H9 (cell line): ENCODE measurements around the gene KIF21A. TPM values are rescaled to one million over a fixed set of nuclear protein-coding genes. Genes with fewer than 3 reads are reported as not detected.

Experiments used
- DNase-seq: peaks from one replicate; pipeline ENCODE4 v3.0.0-alpha.2; 2017
- H2AFZ ChIP-seq: one replicate; pipeline ENCODE4 v1.6.1; 2013; ENCODE audit warnings: mild to moderate bottlenecking, low read length, control low read depth, moderate library complexity
- H2AK5ac ChIP-seq: 2 replicates; pipeline ENCODE4 v1.6.1; 2013; ENCODE audit warnings: low read length, control low read depth, mixed read lengths; ENCODE audit not compliant: insufficient read length
- H2BK120ac ChIP-seq: one replicate; pipeline ENCODE4 v1.6.1; 2013; ENCODE audit warnings: low read depth, mild to moderate bottlenecking, low read length, control low read depth, inconsistent platforms; ENCODE audit not compliant: poor library complexity, severe bottlenecking
- H2BK12ac ChIP-seq: 2 replicates; pipeline ENCODE4 v1.6.1; 2013; ENCODE audit warnings: low read length, control low read depth, mixed read lengths, low read depth; ENCODE audit not compliant: insufficient read length
- H2BK15ac ChIP-seq: 2 replicates; pipeline ENCODE4 v1.6.1; 2013; ENCODE audit warnings: low read depth, low read length, control low read depth
- H2BK20ac ChIP-seq: one replicate; pipeline ENCODE4 v1.6.1; 2013; ENCODE audit warnings: low read depth, mild to moderate bottlenecking, low read length, control low read depth, inconsistent platforms; ENCODE audit not compliant: poor library complexity, severe bottlenecking
- H2BK5ac ChIP-seq: 2 replicates; pipeline ENCODE4 v1.6.1; 2013; ENCODE audit warnings: low read length, control low read depth, mixed read lengths; ENCODE audit not compliant: insufficient read length
- H3K14ac ChIP-seq: 2 replicates; pipeline ENCODE4 v1.6.1; 2013; ENCODE audit warnings: low read length, control low read depth; ENCODE audit not compliant: insufficient read depth
- H3K18ac ChIP-seq: 2 replicates; pipeline ENCODE4 v1.6.1; 2013; ENCODE audit warnings: low read depth, mild to moderate bottlenecking, mixed read lengths, low read length, control low read depth; ENCODE audit not compliant: insufficient read length
- H3K23ac ChIP-seq: 2 replicates; pipeline ENCODE4 v1.6.1; 2013; ENCODE audit warnings: low read length, control low read depth, mixed read lengths, low read depth; ENCODE audit not compliant: insufficient read length
- H3K23me2 ChIP-seq: 2 replicates; pipeline ENCODE4 v1.6.1; 2013; ENCODE audit warnings: low read depth, mild to moderate bottlenecking, mixed read lengths, low read length, control low read depth; ENCODE audit not compliant: insufficient read length, poor library complexity, severe bottlenecking
- H3K27ac ChIP-seq: 2 replicates; pipeline ENCODE4 v1.5.1; 2013; ENCODE audit warnings: low read length, control low read depth, mixed read lengths, low read depth; ENCODE audit not compliant: insufficient read length
- H3K27me3 ChIP-seq: 2 replicates; pipeline ENCODE4 v1.6.1; 2013; ENCODE audit warnings: low read length, control low read depth, inconsistent platforms; ENCODE audit not compliant: insufficient read depth
- H3K4ac ChIP-seq: 2 replicates; pipeline ENCODE4 v1.6.1; 2013; ENCODE audit warnings: low read depth, mild to moderate bottlenecking, control low read depth, inconsistent platforms, low read length, moderate library complexity
- H3K4me1 ChIP-seq: 2 replicates; pipeline ENCODE4 v1.6.1; 2013; ENCODE audit warnings: low read length, control low read depth, inconsistent platforms; ENCODE audit not compliant: insufficient read depth
- H3K4me2 ChIP-seq: 2 replicates; pipeline ENCODE4 v1.6.1; 2013; ENCODE audit warnings: low read length, control low read depth, mixed read lengths; ENCODE audit not compliant: insufficient read length, insufficient read depth
- H3K56ac ChIP-seq: 2 replicates; pipeline ENCODE4 v1.6.1; 2013; ENCODE audit warnings: low read depth, mild to moderate bottlenecking, mixed read lengths, low read length, control low read depth; ENCODE audit not compliant: insufficient read length
- H3K79me1 ChIP-seq: 2 replicates; pipeline ENCODE4 v1.6.1; 2013; ENCODE audit warnings: low read depth, mild to moderate bottlenecking, moderate library complexity, low read length, control low read depth, inconsistent platforms; ENCODE audit not compliant: insufficient read depth, poor library complexity, severe bottlenecking
- H3K79me2 ChIP-seq: 2 replicates; pipeline ENCODE4 v1.6.1; 2013; ENCODE audit warnings: low read length, control low read depth, inconsistent platforms; ENCODE audit not compliant: insufficient read depth
- H3K9ac ChIP-seq: 2 replicates; pipeline ENCODE4 v1.6.1; 2013; ENCODE audit warnings: low read length, control low read depth, mixed read lengths; ENCODE audit not compliant: insufficient read length; ENCODE audit errors: extremely low read depth
- H3K9me3 ChIP-seq: one replicate; pipeline ENCODE4 v1.6.1; 2013; ENCODE audit warnings: low read depth, low read length, inconsistent platforms; ENCODE audit not compliant: control insufficient read depth
- H3T11ph ChIP-seq: one replicate; pipeline ENCODE4 v1.6.1; 2013; ENCODE audit warnings: mild to moderate bottlenecking, low read length, control low read depth, inconsistent platforms
- H4K20me1 ChIP-seq: one replicate; pipeline ENCODE4 v1.6.1; 2013; ENCODE audit not compliant: control insufficient read depth, insufficient read length, insufficient read depth
- H4K5ac ChIP-seq: 2 replicates; pipeline ENCODE4 v1.6.1; 2013; ENCODE audit warnings: low read depth, mild to moderate bottlenecking, mixed read lengths, low read length, control low read depth; ENCODE audit not compliant: insufficient read length
- H4K8ac ChIP-seq: replicated peaks from 2 replicates; pipeline ENCODE4 v1.6.1; 2013; ENCODE audit warnings: low read length, control low read depth, mixed read lengths, low read depth; ENCODE audit not compliant: insufficient read length
- H4K91ac ChIP-seq: 2 replicates; pipeline ENCODE4 v1.6.1; 2013; ENCODE audit warnings: low read depth, mild to moderate bottlenecking, moderate library complexity, mixed read lengths, low read length, control low read depth; ENCODE audit not compliant: insufficient read length
- H3K27ac Mint-ChIP-seq, 3 experiments: 2 replicates in 2 of 3; 3 replicates in 1 of 3; pipeline ENCODE4 v1.8.0; 2020 to 2021; ENCODE audit warnings: mixed read lengths in 3 of 3, mild to moderate bottlenecking in 1 of 3, moderate library complexity in 1 of 3
- H3K27me3 Mint-ChIP-seq: 2 replicates; pipeline ENCODE4 v1.8.0; 2021; ENCODE audit warnings: low read depth, mild to moderate bottlenecking, moderate library complexity, mixed read lengths
- H3K36me3 Mint-ChIP-seq, 3 experiments: 2 replicates in 2 of 3; 3 replicates in 1 of 3; pipeline ENCODE4 v1.8.0; 2020 to 2021; ENCODE audit warnings: low read depth in 3 of 3, mixed read lengths in 3 of 3; ENCODE audit not compliant: insufficient read depth in 1 of 3
- H3K4me1 Mint-ChIP-seq, 2 experiments: 2 replicates each; pipeline ENCODE4 v1.8.0; 2020; ENCODE audit warnings: mixed read lengths in 2 of 2
- H3K4me3 Mint-ChIP-seq, 2 experiments: 2 replicates in 1 of 2; 3 replicates in 1 of 2; pipeline ENCODE4 v1.8.0; 2020 to 2021; ENCODE audit warnings: mild to moderate bottlenecking in 2 of 2, mixed read lengths in 2 of 2, moderate library complexity in 1 of 2
- H3K9me3 Mint-ChIP-seq, 2 experiments: 2 replicates in 1 of 2; 3 replicates in 1 of 2; pipeline ENCODE4 v1.8.0; 2020; ENCODE audit warnings: mild to moderate bottlenecking in 2 of 2, mixed read lengths in 2 of 2, moderate library complexity in 1 of 2
- CTCF ChIP-seq: fragments of 200-600 bp; sonication (generic); conservative IDR thresholded peaks from 3 replicates; pipeline ENCODE4 v1.8.0; 2021; ENCODE audit warnings: antibody characterized with exemption, mild to moderate bottlenecking
- total RNA-seq: library from RNA; stranded (reverse); gene quantifications from 2 replicates; pipeline ENCODE4 v1.2.1, GENCODE V29; 2021

Gene KIF21A
- total RNA-seq, 1 experiment from 2014 or later, result 17.2 TPM

- no peak overlapping the region for H2BK15ac ChIP-seq
- no peak overlapping the region for H3T11ph ChIP-seq
- peak overlapping the region; percentile 56 for H2AFZ ChIP-seq
- Mint-ChIP-seq H3K27me3 (no peaks in the 10 kb centered on the region), H3K27ac (no peak overlapping the region), H3K36me3 (no peaks in the 10 kb centered on the region; a peak in 1 of 7 replicates), H3K4me3 (no peak overlapping the region), H3K4me1 (no peaks in the 10 kb centered on the region), H3K9me3 (no peaks in the 10 kb centered on the region)
- H3K27ac ChIP-seq, result no peak overlapping the region
- no peak for TF ChIP-seq CTCF
- H3K9ac ChIP-seq, result no peak overlapping the region
- no peaks in the 10 kb centered on the region for H3K4me1 ChIP-seq
- no peaks in the 10 kb centered on the region for H3K27me3 ChIP-seq
- H3K23ac ChIP-seq, result no peak overlapping the region
- no peak overlapping the region for H3K4ac ChIP-seq
- no peaks in the 10 kb centered on the region for H3K79me1 ChIP-seq
- H3K79me2 ChIP-seq, result no peaks in the 10 kb centered on the region
- no peak overlapping the region for H4K91ac ChIP-seq
- no peak overlapping the region for H4K8ac ChIP-seq
- no peaks in the 10 kb centered on the region for H3K9me3 ChIP-seq
- DNase-seq, result no peak
- H3K14ac ChIP-seq, result no peak overlapping the region
- no peak overlapping the region for H3K56ac ChIP-seq
- H3K23me2 ChIP-seq, result no peaks in the 10 kb centered on the region
- no peak overlapping the region for H3K18ac ChIP-seq
- no peak overlapping the region for H2BK120ac ChIP-seq
- H2BK20ac ChIP-seq, result no peak overlapping the region
- H2BK5ac ChIP-seq, result no peak overlapping the region
- no peak overlapping the region for H4K5ac ChIP-seq
- no peaks in the 10 kb centered on the region for H4K20me1 ChIP-seq
- no peak overlapping the region for H2AK5ac ChIP-seq
- no peak overlapping the region for H2BK12ac ChIP-seq
- H3K4me2 ChIP-seq, result no peak overlapping the region
Observed at GRCh38 chr12:39278426-39278825, 164.5 kb downstream of the KIF21A start.
